ENCODE measurements around the gene SH3PXD2A. TPM values are rescaled to one million over a fixed set of nuclear protein-coding genes. Genes with fewer than 3 reads are reported as not detected.

Gene SH3PXD2A
- total RNA-seq, 1 donor from 2014 or later, result 12.4 TPM

- FAIRE-seq (no peak), DNase-seq (ENCODE audit: low read depth) (no peak)
- TF ChIP-seq CTCF (IDR thresholded peaks at IDR 0.05; ENCODE audit: insufficient read depth, low read length, severe bottlenecking), result no peak
- no peak overlapping the region for H3K4me3 ChIP-seq (ENCODE audit: low read depth, low read length)
- peaks cover under 1% of the 10 kb centered on the region for H3K36me3 ChIP-seq (ENCODE audit: control insufficient read depth, insufficient read depth, low read length)
- H3K27me3 ChIP-seq (ENCODE audit: control insufficient read depth, insufficient read depth, low read length), result no peaks in the 10 kb centered on the region
These were observed 69.4 kb downstream of the SH3PXD2A start for GRCh38 chr10:103786020-103786419.

DNA sequence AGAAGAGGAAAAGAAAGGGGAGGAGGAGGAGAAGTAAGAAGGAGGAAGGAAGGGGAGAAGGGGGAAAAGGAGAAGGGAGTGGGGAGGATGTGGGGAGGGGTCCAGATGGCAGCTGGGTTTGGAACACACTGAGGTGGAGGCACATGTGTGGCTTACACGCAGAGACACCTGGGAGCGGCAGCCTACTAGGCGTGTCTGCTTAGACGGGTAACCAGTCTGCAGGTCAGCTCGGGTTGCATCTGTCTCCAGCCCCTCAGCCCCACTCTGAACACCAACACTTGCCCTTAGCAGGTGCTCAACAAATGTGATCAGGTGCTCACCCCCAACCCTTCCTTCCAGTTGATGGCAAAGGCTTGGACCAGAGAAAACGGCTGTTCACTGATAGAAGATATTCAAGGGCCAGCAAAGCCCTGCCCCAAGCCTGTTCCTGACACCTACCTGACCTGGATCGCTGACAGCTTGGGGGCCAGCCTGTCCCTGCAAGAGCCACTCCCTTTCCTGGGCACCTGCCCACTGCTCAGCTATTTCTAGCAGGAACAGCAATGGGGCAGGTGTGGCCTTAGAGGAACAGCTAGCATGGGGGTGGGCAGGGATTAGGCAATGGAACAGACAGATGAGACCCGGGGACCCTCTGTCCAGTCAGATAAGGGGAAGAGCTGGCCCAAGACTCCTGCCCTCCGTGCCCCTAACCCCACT is 70.5 kb downstream of the SH3PXD2A start:
- no peak for FAIRE-seq
- Histone ChIP-seq H3K4me3 (ENCODE audit: low read depth, low read length) (no peak overlapping the region), H3K36me3 (ENCODE audit: control insufficient read depth, insufficient read depth, low read length) (no peaks in the 10 kb centered on the region), H3K27me3 (ENCODE audit: control insufficient read depth, insufficient read depth, low read length) (no peaks in the 10 kb centered on the region)
- TF ChIP-seq CTCF (IDR thresholded peaks at IDR 0.05; ENCODE audit: insufficient read depth, low read length, severe bottlenecking), result no peak
- DNase-seq (ENCODE audit: low read depth), result no peak

DNA sequence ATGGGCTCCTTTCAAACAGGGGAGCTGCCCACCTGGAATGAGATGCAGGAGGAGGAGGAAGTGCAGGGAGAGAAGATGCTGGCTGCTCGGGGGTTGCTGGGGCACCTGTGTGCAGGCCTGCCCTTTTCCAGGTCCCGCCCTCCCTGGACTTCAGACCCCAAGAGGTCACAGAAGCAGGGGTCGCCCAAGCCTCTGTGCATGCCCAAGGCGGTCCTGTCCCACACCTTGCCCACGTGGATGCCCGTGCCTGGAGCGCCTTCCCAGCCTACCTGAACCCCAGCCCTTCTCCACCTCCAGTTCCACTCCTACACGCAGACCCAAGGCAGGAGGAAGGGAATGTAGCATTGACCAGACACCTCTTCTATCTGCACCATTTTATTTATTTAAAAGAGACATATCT is 71.3 kb downstream of the SH3PXD2A start:
- Histone ChIP-seq H3K4me3 (ENCODE audit: low read depth, low read length) (no peak overlapping the region), H3K36me3 (ENCODE audit: control insufficient read depth, insufficient read depth, low read length) (no peaks in the 10 kb centered on the region), H3K27me3 (ENCODE audit: control insufficient read depth, insufficient read depth, low read length) (no peaks in the 10 kb centered on the region)
- no peak for TF ChIP-seq CTCF (IDR thresholded peaks at IDR 0.05; ENCODE audit: insufficient read depth, low read length, severe bottlenecking)
- FAIRE-seq (no peak), DNase-seq (ENCODE audit: low read depth) (no peak)

DNA sequence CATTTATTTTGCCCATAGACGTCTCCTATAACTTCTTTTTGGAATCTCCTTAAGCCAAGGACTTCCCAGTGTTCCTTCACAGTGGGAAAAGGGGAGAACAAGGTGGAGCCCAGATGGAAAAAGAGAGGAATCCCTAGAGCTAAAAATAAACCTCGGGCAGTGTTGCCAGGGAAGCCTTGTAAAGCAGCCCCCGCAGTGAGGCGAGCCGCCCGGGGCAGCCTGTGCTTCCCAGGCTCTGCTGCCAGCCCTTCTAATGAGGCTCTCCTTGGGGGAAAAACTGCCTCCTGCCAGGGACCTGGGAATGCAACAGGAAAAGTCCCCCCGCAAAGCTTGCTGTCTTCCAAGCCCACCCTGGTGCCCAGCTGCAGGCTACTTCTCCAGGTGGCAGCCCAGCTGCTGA is 71.7 kb downstream of the SH3PXD2A start:
- Histone ChIP-seq H3K27me3 (ENCODE audit: control insufficient read depth, insufficient read depth, low read length) (no peaks in the 10 kb centered on the region), H3K36me3 (ENCODE audit: control insufficient read depth, insufficient read depth, low read length) (no peaks in the 10 kb centered on the region), H3K4me3 (ENCODE audit: low read depth, low read length) (no peak overlapping the region)
- TF ChIP-seq CTCF (IDR thresholded peaks at IDR 0.05; ENCODE audit: insufficient read depth, low read length, severe bottlenecking), result no peak
- DNase-seq (ENCODE audit: low read depth) (no peak), FAIRE-seq (no peak)

DNA sequence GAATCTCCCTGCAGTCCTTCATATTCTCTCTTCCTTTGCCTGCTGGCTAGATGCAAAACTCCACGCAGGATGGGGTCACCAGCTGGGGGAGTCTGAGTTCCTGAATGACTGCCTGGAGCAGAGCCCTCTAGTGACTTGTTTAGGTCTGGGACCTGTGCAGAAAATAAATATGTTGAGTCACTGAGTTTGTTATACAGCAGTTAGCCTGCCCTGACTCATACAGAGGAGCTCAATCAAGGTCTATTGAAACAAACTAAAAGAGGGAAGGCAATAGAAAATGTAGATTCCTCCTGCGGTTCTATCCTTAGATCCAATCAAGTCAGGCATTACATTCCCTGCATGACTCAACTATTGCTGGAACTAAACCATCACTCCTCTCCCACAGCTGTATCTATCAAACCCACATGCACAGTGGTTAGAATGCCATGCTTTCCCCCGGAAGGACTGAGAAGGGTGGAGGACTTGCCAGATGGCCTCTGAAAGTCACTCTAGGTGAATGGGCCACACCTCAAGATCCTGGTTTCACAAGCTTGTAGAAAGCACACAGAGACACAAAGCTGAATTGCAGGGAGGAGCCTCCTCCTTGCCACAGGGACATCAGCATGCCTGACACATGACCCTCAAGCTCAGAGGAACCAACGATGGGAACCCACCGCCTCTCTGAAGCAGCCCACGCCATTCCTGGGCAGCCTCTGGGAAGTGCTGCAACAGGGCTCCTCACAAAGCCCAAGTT is 73.9 kb downstream of the SH3PXD2A start:
- TF ChIP-seq CTCF (IDR thresholded peaks at IDR 0.05; ENCODE audit: insufficient read depth, low read length, severe bottlenecking), result peak; percentile 62
- no peaks in the 10 kb centered on the region for H3K27me3 ChIP-seq (ENCODE audit: control insufficient read depth, insufficient read depth, low read length)
- DNase-seq (ENCODE audit: low read depth) (peak; percentile 98), FAIRE-seq (peak; percentile 100)
- H3K4me3 ChIP-seq (ENCODE audit: low read depth, low read length), result no peak overlapping the region
- peaks cover 3% of the 10 kb centered on the region for H3K36me3 ChIP-seq (ENCODE audit: control insufficient read depth, insufficient read depth, low read length)
